ENCODE measurements around the gene SPTLC2. TPM values are rescaled to one million over a fixed set of nuclear protein-coding genes. Genes with fewer than 3 reads are reported as not detected.

The SPTLC2 gene
- total and polyA plus RNA-seq, 2 of the 13 experiments (the other 11 are each of a cell fraction or from before 2014, with no cell fraction given) = 17.4 to 17.5 TPM

DNA sequence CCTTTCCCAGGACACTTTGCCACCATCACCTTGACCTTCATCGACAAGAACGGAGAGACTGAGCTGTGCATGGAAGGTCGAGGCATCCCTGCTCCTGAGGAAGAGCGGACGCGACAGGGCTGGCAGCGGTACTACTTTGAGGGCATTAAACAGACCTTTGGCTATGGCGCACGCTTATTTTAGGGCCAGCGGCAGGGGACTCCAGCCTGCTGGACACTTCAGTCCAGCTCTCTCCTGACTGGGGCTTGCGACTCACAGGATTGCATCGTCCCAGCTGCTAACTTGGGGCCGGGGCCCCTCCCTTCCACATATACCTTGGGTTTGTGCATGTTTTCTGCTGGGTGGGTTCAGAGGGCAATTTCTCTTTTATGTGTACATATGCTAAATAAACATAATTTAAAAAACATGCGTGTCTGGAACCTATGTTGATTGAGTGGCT lies 147.4 kb downstream of the SPTLC2 start:
- H3K9me3 ChIP-seq (ENCODE audit: low read length) = no peaks in the 10 kb centered on the region
- no peaks in the 10 kb centered on the region; the same call in 1 of the 2 replicates for H4K20me1 ChIP-seq (ENCODE audit: insufficient read depth, low read length)
- intact Hi-C loops (cut with micrococcal nuclease; ENCODE audit: unreplicated experiment) (no loop called here), in situ Hi-C loops (cut with HindIII; ENCODE audit: extremely low pct_ligation_motif_present, low pct_unique_long_range_greater_than_20kb) (no loop called here)
- H3K79me2 ChIP-seq (ENCODE audit: insufficient read depth, low read length) = no peaks in the 10 kb centered on the region
- WGBS (ENCODE audit: low lambda C conversion rate) = 72% methylated on average over 5 of the region's 14 CpGs
- no peak overlapping the region for H3K4me3 ChIP-seq (replicated peaks in 1 of 3; ENCODE audit: insufficient read depth in 1 of 3, low read depth in 2 of 3, low read length in 3 of 3)
- peak; percentile 74 for ATAC-seq
- no peak overlapping the region for H3K4me2 ChIP-seq (ENCODE audit: low read depth, low read length)
- no TSS peak for BruUV-seq (replicated peaks)
- peaks cover 24% of the 10 kb centered on the region for H3K4me1 ChIP-seq (ENCODE audit: insufficient read depth, low read length)
- ChIA-PET CTCF (ENCODE audit: low intra/inter-chr PET ratio, low total read pairs) (interaction anchor here (1.9 kb wide), 1 partner anchor 10 kb away, joined by 4 read pairs; no protein-coding TSS in a partner anchor), POLR2A (interaction anchor here (0.7 to 2.0 kb wide), 5 partner anchors 9 to 31 kb away, joined by 3 to 9 read pairs (median 4); partner anchors contain the start of genes AHSA1, ISM2 and VIPAS39)
- peak; percentile 38 for DNase-seq (ENCODE audit: low spot score)
- H3K36me3 ChIP-seq (replicated peaks in 1 of 2; ENCODE audit: control insufficient read depth in 1 of 2, insufficient read depth in 2 of 2, low read length in 2 of 2) = peaks cover 13 to 45% of the 10 kb centered on the region in 2 experiments
- no peak overlapping the region for H3K9ac ChIP-seq (ENCODE audit: insufficient read depth, low read depth, low read length)
- no peak overlapping the region for H2AFZ ChIP-seq (ENCODE audit: low read length)
- no peak for FAIRE-seq
- no peaks in the 10 kb centered on the region for H3K27me3 ChIP-seq (ENCODE audit: control insufficient read depth in 1 of 2, insufficient read depth in 2 of 2, low read length in 2 of 2)
- peak overlapping the region; percentile 49 for H3K27ac ChIP-seq (ENCODE audit: extremely low read length, insufficient read depth, low read length)
- TF ChIP-seq IKZF4 (CRISPR knock-in tag; IDR thresholded peaks at IDR 0.05; ENCODE audit: borderline replicate concordance, low read depth, not compliant biosample characterization) (no peak), MIER3 (CRISPR knock-in tag; IDR thresholded peaks at IDR 0.05; ENCODE audit: borderline replicate concordance) (no peak), JUNB (CRISPR knock-in tag; IDR thresholded peaks at IDR 0.05; ENCODE audit: borderline replicate concordance) (no peak), ZNF124 (CRISPR knock-in tag; IDR thresholded peaks at IDR 0.05) (no peak), RAD21 (CRISPR knock-in tag; IDR thresholded peaks at IDR 0.05) (no peak), ZNF761 (CRISPR knock-in tag; conservative IDR thresholded peaks at IDR 0.05) (no peak), ZSCAN25 (CRISPR knock-in tag; IDR thresholded peaks at IDR 0.05) (no peak), ZBTB38 (CRISPR knock-in tag; IDR thresholded peaks at IDR 0.05) (peak; percentile 97), SRSF4 (IDR thresholded peaks at IDR 0.05; ENCODE audit: low read depth, low read length, poor library complexity, severe bottlenecking) (no peak), AGO2 (optimal IDR thresholded peaks at IDR 0.05; ENCODE audit: low read depth, low read length) (no peak), ZNF451 (CRISPR knock-in tag; IDR thresholded peaks at IDR 0.05) (no peak), ZNF614 (CRISPR knock-in tag; IDR thresholded peaks at IDR 0.05; ENCODE audit: borderline replicate concordance) (no peak), ATF7 (IDR thresholded peaks at IDR 0.05) (0 out of 2 replicates have a peak, but pooled peaks have one; percentile 32), ATF7 (CRISPR knock-in tag; IDR thresholded peaks at IDR 0.05) (no peak), MXI1 (IDR thresholded peaks at IDR 0.05; ENCODE audit: borderline replicate concordance, low read depth, low read length) (no peak), CENPX (CRISPR knock-in tag; IDR thresholded peaks at IDR 0.05) (no peak), PRPF4 (IDR thresholded peaks at IDR 0.05; ENCODE audit: low read depth, low read length, poor library complexity, severe bottlenecking) (no peak), HES4 (CRISPR knock-in tag; IDR thresholded peaks at IDR 0.05; ENCODE audit: borderline replicate concordance) (no peak)
- TF ChIP-seq, protein P1, sequence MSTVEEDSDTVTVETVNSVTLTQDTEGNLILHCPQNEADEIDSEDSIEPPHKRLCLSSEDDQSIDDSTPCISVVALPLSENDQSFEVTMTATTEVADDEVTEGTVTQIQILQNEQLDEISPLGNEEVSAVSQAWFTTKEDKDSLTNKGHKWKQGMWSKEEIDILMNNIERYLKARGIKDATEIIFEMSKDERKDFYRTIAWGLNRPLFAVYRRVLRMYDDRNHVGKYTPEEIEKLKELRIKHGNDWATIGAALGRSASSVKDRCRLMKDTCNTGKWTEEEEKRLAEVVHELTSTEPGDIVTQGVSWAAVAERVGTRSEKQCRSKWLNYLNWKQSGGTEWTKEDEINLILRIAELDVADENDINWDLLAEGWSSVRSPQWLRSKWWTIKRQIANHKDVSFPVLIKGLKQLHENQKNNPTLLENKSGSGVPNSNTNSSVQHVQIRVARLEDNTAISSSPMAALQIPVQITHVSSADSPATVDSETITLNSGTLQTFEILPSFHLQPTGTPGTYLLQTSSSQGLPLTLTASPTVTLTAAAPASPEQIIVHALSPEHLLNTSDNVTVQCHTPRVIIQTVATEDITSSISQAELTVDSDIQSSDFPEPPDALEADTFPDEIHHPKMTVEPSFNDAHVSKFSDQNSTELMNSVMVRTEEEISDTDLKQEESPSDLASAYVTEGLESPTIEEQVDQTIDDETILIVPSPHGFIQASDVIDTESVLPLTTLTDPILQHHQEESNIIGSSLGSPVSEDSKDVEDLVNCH (CRISPR knock-in tag; IDR thresholded peaks at IDR 0.05) = no peak
- TF ChIP-seq, protein P2, sequence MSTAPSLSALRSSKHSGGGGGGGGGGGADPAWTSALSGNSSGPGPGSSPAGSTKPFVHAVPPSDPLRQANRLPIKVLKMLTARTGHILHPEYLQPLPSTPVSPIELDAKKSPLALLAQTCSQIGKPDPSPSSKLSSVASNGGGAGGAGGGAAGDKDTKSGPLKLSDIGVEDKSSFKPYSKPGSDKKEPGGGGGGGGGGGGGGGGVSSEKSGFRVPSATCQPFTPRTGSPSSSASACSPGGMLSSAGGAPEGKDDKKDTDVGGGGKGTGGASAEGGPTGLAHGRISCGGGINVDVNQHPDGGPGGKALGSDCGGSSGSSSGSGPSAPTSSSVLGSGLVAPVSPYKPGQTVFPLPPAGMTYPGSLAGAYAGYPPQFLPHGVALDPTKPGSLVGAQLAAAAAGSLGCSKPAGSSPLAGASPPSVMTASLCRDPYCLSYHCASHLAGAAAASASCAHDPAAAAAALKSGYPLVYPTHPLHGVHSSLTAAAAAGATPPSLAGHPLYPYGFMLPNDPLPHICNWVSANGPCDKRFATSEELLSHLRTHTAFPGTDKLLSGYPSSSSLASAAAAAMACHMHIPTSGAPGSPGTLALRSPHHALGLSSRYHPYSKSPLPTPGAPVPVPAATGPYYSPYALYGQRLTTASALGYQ (CRISPR knock-in tag; IDR thresholded peaks at IDR 0.05) = no peak
- TF ChIP-seq, protein P3, sequence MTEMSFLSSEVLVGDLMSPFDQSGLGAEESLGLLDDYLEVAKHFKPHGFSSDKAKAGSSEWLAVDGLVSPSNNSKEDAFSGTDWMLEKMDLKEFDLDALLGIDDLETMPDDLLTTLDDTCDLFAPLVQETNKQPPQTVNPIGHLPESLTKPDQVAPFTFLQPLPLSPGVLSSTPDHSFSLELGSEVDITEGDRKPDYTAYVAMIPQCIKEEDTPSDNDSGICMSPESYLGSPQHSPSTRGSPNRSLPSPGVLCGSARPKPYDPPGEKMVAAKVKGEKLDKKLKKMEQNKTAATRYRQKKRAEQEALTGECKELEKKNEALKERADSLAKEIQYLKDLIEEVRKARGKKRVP (CRISPR knock-in tag; IDR thresholded peaks at IDR 0.05) = peak in 1 of 2 experiments; percentile 96; a peak in 2 of 4 replicates
